ENCODE data around the gene SAMD11. TPM values are rescaled to one million over a fixed set of nuclear protein-coding genes. Genes with fewer than 3 reads are reported as not detected.

SAMD11 gene
- total RNA-seq, 2 experiments from 2014 or later = 0.06 TPM; not detected in 1

DNA sequence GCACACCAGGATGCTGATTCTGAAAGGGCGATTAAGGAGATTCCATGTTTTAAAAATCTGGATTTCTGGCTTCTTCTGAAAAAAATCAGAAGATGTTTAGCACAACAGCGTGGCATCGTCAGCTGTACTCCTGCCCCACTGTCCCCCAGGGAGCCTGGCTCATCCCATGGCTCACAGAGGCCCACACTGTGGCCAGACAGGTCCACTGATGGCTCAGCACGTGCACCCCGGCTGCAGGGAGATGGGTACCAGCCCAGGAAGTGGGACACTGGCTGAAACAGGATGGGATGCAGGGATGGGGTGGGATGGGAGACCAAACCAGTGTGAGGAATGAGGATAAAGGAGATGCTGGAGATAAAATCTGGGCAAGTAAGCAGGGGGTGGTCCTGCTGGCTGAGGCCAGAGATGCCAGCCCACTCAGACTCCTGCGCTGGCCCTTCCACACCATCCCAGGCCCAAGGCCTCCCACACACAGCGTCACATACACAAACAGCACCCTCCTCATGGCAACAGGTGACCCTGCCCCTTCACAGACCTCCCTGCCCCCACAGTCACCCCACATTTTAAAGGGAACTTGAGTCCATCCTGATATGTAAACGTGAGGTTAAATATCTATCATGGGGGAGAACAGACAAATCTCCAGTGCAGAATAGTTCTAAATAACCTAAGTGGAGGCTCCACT, 23.9 kb upstream of the SAMD11 start:
- H3K4me3 ChIP-seq (ENCODE audit: low read depth, low read length, poor library complexity, severe bottlenecking) = no peak overlapping the region
- H4K20me1 ChIP-seq (ENCODE audit: insufficient read depth, low read length) = no peaks in the 10 kb centered on the region
- H3K4me2 ChIP-seq (ENCODE audit: low read length) = no peak overlapping the region
- intact Hi-C loops (cut with micrococcal nuclease; ENCODE audit: unreplicated experiment) = loop anchor here (5.0 kb wide), 1 partner anchor 38 kb away; no protein-coding TSS in a partner anchor
- no peaks in the 10 kb centered on the region for H3K36me3 ChIP-seq (ENCODE audit: insufficient read depth, low read length)
- H3K79me2 ChIP-seq (ENCODE audit: insufficient read depth, low read depth, low read length) = no peaks in the 10 kb centered on the region
- no peak for TF ChIP-seq EZH2phosphoT487 (IDR thresholded peaks at IDR 0.05; ENCODE audit: borderline replicate concordance, low read depth, low read length)
- TF ChIP-seq, protein P1, sequence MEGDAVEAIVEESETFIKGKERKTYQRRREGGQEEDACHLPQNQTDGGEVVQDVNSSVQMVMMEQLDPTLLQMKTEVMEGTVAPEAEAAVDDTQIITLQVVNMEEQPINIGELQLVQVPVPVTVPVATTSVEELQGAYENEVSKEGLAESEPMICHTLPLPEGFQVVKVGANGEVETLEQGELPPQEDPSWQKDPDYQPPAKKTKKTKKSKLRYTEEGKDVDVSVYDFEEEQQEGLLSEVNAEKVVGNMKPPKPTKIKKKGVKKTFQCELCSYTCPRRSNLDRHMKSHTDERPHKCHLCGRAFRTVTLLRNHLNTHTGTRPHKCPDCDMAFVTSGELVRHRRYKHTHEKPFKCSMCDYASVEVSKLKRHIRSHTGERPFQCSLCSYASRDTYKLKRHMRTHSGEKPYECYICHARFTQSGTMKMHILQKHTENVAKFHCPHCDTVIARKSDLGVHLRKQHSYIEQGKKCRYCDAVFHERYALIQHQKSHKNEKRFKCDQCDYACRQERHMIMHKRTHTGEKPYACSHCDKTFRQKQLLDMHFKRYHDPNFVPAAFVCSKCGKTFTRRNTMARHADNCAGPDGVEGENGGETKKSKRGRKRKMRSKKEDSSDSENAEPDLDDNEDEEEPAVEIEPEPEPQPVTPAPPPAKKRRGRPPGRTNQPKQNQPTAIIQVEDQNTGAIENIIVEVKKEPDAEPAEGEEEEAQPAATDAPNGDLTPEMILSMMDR (conservative IDR thresholded peaks at IDR 0.05; ENCODE audit: low read length) = no peak
- no TSS peak for BruUV-seq (replicated peaks)
- H3K9me3 ChIP-seq (ENCODE audit: low read length) = no peaks in the 10 kb centered on the region
- H3K27ac ChIP-seq (ENCODE audit: low read depth, low read length, poor library complexity, severe bottlenecking) = no peak overlapping the region
- H3K9me2 ChIP-seq (ENCODE audit: insufficient read depth, low read length) = no peaks in the 10 kb centered on the region
- CTCF ChIA-PET (ENCODE audit: unreplicated experiment) = no interaction called here
- H3K4me1 ChIP-seq (ENCODE audit: insufficient read depth, low read length, poor library complexity, severe bottlenecking) = no peaks in the 10 kb centered on the region
- DNase-seq (ENCODE audit: low spot score) = no peak
- POLR2A ChIA-PET = no interaction called here
- H2AFZ ChIP-seq (ENCODE audit: low read length) = no peak overlapping the region

DNA sequence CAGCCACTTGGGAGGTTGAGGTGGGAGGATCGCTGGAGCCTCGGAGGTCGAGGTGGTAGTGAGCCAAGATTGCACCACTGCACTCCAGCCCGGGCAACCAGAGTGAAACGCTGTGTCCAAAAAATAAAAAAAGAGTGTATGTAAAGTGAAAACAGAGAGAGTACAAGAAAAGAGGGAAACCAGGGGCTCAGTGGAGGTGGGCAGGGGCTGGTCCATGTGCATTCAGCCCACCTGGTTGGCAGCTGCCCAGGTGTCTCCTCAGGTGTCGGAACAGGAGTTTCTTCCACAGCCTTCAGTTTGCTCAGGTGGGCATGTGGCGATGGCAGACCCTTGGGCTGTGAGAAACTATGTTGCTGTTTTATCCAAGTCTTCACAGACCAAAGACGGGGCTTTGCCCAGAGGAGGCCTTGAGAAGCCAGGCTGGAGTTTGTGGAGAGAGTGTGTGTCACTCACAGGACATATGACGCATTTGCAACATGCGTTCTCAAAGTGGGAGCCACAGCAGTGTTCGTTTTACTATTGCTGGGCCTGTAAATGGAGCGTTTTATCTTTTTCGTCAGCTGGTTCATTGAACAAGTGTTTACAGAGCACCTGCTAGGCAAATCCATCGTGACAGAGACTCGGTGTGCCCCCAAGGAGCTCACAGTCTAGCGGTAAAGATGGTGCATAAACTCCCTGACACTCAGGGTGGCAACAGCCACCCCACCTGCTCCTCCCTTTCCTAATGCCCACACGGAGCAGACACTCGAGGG, 22.4 kb upstream of the SAMD11 start:
- Histone ChIP-seq H3K9me3 (ENCODE audit: low read length) (no peaks in the 10 kb centered on the region), H3K79me2 (ENCODE audit: insufficient read depth, low read depth, low read length) (no peaks in the 10 kb centered on the region), H3K9me2 (ENCODE audit: insufficient read depth, low read length) (no peaks in the 10 kb centered on the region), H3K27ac (ENCODE audit: low read depth, low read length, poor library complexity, severe bottlenecking) (no peak overlapping the region), H3K4me3 (ENCODE audit: low read depth, low read length, poor library complexity, severe bottlenecking) (no peak overlapping the region), H3K4me2 (ENCODE audit: low read length) (no peak overlapping the region), H3K4me1 (ENCODE audit: insufficient read depth, low read length, poor library complexity, severe bottlenecking) (peaks cover 7% of the 10 kb centered on the region), H2AFZ (ENCODE audit: low read length) (no peak overlapping the region), H3K36me3 (ENCODE audit: insufficient read depth, low read length) (no peaks in the 10 kb centered on the region), H4K20me1 (ENCODE audit: insufficient read depth, low read length) (no peaks in the 10 kb centered on the region)
- no TSS peak for BruUV-seq (replicated peaks)
- intact Hi-C loops (cut with micrococcal nuclease; ENCODE audit: unreplicated experiment) = loop anchor here (5.0 kb wide), 1 partner anchor 36 kb away; no protein-coding TSS in a partner anchor
- CTCF ChIA-PET (ENCODE audit: unreplicated experiment) = no interaction called here
- DNase-seq (ENCODE audit: low spot score) = no peak
- POLR2A ChIA-PET = no interaction called here
- TF ChIP-seq, protein P1 (conservative IDR thresholded peaks at IDR 0.05; ENCODE audit: low read length) = no peak
- no peak for TF ChIP-seq EZH2phosphoT487 (IDR thresholded peaks at IDR 0.05; ENCODE audit: borderline replicate concordance, low read depth, low read length)

DNA sequence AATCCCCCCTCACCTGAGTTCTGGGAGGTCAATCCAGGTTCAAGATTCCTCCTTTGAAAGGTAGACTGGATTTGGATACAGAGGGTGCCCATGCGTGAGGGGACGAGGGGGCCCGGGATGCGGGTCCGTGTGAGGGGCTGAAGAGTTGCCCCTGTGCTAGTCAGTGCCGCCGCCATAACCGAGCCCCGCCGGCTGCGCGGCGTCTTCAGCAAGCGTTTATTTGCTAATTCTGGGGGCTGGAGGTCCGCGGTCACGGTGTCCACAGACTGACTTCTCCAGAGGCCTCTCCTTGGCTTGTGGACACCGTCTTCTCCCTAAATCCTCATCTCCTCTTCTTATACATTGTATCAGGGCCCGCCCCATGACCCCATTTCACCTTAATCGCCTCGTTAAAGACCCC, 20.9 kb upstream of the SAMD11 start:
- intact Hi-C loops (cut with micrococcal nuclease; ENCODE audit: unreplicated experiment) = loop anchor here (5.0 kb wide), 1 partner anchor 34 kb away; no protein-coding TSS in a partner anchor
- H3K4me2 ChIP-seq (ENCODE audit: low read length) = no peak overlapping the region
- H3K4me3 ChIP-seq (ENCODE audit: low read depth, low read length, poor library complexity, severe bottlenecking) = no peak overlapping the region
- H3K79me2 ChIP-seq (ENCODE audit: insufficient read depth, low read depth, low read length) = no peaks in the 10 kb centered on the region
- BruUV-seq (replicated peaks) = no TSS peak
- DNase-seq (ENCODE audit: low spot score) = no peak
- no peaks in the 10 kb centered on the region for H3K9me2 ChIP-seq (ENCODE audit: insufficient read depth, low read length)
- H3K4me1 ChIP-seq (ENCODE audit: insufficient read depth, low read length, poor library complexity, severe bottlenecking) = peaks cover 7% of the 10 kb centered on the region
- no peaks in the 10 kb centered on the region for H4K20me1 ChIP-seq (ENCODE audit: insufficient read depth, low read length)
- ChIA-PET POLR2A (no interaction called here), CTCF (ENCODE audit: unreplicated experiment) (no interaction called here)
- no peak for TF ChIP-seq EZH2phosphoT487 (IDR thresholded peaks at IDR 0.05; ENCODE audit: borderline replicate concordance, low read depth, low read length)
- TF ChIP-seq, protein P1 (conservative IDR thresholded peaks at IDR 0.05; ENCODE audit: low read length) = no peak
- no peaks in the 10 kb centered on the region for H3K36me3 ChIP-seq (ENCODE audit: insufficient read depth, low read length)
- H3K9me3 ChIP-seq (ENCODE audit: low read length) = no peaks in the 10 kb centered on the region
- no peak overlapping the region for H2AFZ ChIP-seq (ENCODE audit: low read length)
- H3K27ac ChIP-seq (ENCODE audit: low read depth, low read length, poor library complexity, severe bottlenecking) = no peak overlapping the region

Measured in OCI-LY7 (cell line).